Measurements from ENCODE around the gene ATP2A3.
A peak's percentile ranks its signal among the peaks of the same experiment; 100 is the strongest.

ATP2A3 gene

DNA sequence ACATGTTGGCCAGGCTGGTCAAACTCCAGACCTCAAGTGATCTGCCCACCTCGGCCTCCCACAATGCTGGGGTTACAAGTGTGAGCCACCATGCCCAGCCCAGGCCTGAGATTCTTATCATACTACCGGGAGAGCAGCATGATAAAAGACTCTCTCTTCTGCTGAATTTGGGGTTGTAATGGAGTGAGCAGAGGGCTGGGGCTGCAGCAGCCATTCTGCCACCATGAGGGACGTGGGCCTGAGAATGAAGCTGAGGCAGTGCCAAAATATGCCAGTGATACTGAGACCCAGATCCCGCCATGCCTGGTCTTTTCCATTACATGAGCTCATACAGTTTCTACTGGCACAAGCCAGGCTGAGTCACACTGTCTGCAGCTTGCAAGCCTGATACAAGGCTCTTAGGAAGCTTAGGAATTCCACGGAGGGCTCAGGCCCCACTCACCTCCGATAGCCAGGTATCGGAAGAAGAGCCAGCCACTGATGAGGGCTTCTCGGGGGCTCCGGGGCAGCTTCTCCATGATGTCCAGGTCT, 28.3 kb downstream of the ATP2A3 start (continued):
- no peak for TF ChIP-seq SNAI2 (CRISPR knock-in tag; IDR thresholded peaks at IDR 0.05)
- TF ChIP-seq RARB (CRISPR knock-in tag; IDR thresholded peaks at IDR 0.05): no peak
- no peak for TF ChIP-seq ARNTL (CRISPR knock-in tag; IDR thresholded peaks at IDR 0.05; ENCODE audit: borderline replicate concordance, low read depth)
- no peak for TF ChIP-seq ISL1 (CRISPR knock-in tag; IDR thresholded peaks at IDR 0.05)

DNA sequence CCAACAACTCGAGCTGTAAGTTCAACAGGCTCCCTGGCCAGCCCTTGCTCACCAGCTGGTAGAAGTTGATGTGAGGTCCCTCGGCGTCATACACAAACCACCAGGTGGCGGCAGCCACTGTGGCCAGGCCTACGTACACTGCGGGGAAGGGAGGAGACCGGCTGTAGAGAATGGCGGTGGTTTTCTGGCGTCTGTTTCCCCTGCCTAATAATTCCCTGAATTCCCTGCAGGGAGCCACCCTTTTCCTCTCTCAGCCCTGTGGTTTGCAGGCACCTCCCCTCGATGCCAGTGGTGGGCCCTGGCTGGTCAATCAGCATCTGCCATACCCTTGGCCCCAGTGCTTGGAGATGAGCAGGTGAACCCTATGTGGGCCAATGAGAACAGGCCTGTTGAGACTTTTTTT, 29.1 kb downstream of the ATP2A3 start:
- no peak for TF ChIP-seq CSDC2 (CRISPR knock-in tag; IDR thresholded peaks at IDR 0.05)
- TF ChIP-seq PPARA (CRISPR knock-in tag; IDR thresholded peaks at IDR 0.05; ENCODE audit: borderline replicate concordance): no peak
- no peak for TF ChIP-seq OSR1 (CRISPR knock-in tag; IDR thresholded peaks at IDR 0.05)
- no peak for TF ChIP-seq SNAI2 (CRISPR knock-in tag; IDR thresholded peaks at IDR 0.05)
- no peak for TF ChIP-seq ISL1 (CRISPR knock-in tag; IDR thresholded peaks at IDR 0.05)
- no peak for TF ChIP-seq ZFP3 (CRISPR knock-in tag; IDR thresholded peaks at IDR 0.05)
- no peak for TF ChIP-seq ZC3H10 (CRISPR knock-in tag; IDR thresholded peaks at IDR 0.05)
- no peak for TF ChIP-seq TCF4 (CRISPR knock-in tag; IDR thresholded peaks at IDR 0.05; ENCODE audit: borderline replicate concordance)
- TF ChIP-seq RARB (CRISPR knock-in tag; IDR thresholded peaks at IDR 0.05): no peak
- TF ChIP-seq, protein P1, sequence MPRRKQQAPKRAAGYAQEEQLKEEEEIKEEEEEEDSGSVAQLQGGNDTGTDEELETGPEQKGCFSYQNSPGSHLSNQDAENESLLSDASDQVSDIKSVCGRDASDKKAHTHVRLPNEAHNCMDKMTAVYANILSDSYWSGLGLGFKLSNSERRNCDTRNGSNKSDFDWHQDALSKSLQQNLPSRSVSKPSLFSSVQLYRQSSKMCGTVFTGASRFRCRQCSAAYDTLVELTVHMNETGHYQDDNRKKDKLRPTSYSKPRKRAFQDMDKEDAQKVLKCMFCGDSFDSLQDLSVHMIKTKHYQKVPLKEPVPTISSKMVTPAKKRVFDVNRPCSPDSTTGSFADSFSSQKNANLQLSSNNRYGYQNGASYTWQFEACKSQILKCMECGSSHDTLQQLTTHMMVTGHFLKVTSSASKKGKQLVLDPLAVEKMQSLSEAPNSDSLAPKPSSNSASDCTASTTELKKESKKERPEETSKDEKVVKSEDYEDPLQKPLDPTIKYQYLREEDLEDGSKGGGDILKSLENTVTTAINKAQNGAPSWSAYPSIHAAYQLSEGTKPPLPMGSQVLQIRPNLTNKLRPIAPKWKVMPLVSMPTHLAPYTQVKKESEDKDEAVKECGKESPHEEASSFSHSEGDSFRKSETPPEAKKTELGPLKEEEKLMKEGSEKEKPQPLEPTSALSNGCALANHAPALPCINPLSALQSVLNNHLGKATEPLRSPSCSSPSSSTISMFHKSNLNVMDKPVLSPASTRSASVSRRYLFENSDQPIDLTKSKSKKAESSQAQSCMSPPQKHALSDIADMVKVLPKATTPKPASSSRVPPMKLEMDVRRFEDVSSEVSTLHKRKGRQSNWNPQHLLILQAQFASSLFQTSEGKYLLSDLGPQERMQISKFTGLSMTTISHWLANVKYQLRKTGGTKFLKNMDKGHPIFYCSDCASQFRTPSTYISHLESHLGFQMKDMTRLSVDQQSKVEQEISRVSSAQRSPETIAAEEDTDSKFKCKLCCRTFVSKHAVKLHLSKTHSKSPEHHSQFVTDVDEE (CRISPR knock-in tag; IDR thresholded peaks at IDR 0.05): no peak
- no peak for TF ChIP-seq BACH2 (CRISPR knock-in tag; IDR thresholded peaks at IDR 0.05; ENCODE audit: borderline replicate concordance)
- TF ChIP-seq ZNF70 (CRISPR knock-in tag; IDR thresholded peaks at IDR 0.05): no peak
- TF ChIP-seq ZFP30 (CRISPR knock-in tag; IDR thresholded peaks at IDR 0.05): no peak
- TF ChIP-seq, protein P2, sequence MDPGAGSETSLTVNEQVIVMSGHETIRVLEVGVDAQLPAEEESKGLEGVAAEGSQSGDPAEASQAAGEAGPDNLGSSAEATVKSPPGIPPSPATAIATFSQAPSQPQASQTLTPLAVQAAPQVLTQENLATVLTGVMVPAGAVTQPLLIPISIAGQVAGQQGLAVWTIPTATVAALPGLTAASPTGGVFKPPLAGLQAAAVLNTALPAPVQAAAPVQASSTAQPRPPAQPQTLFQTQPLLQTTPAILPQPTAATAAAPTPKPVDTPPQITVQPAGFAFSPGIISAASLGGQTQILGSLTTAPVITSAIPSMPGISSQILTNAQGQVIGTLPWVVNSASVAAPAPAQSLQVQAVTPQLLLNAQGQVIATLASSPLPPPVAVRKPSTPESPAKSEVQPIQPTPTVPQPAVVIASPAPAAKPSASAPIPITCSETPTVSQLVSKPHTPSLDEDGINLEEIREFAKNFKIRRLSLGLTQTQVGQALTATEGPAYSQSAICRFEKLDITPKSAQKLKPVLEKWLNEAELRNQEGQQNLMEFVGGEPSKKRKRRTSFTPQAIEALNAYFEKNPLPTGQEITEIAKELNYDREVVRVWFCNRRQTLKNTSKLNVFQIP (CRISPR knock-in tag; IDR thresholded peaks at IDR 0.05; ENCODE audit: borderline replicate concordance, low read depth): no peak
- TF ChIP-seq GLIS3 (CRISPR knock-in tag; IDR thresholded peaks at IDR 0.05): no peak
- no peak for TF ChIP-seq ARNTL (CRISPR knock-in tag; IDR thresholded peaks at IDR 0.05; ENCODE audit: borderline replicate concordance, low read depth)
- peak; percentile 88 for ATAC-seq

DNA sequence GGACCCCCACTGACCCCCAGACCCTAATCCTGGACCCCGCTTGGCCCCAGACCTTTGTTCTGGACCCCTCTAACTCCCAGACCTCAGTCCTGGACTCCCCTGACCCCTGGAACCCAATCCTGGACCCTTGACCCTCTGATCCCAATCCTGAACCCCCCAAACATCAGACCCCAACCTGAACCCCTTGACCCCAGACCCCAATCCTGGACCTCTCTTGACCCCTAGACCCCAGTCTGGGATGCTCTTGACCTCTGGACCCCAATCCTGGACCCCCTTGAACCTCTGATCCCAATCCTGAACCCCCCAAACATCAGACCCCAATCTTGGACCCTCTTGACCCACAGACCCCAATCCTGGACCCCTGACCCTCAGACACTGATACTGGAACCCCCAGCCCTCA, 34.5 kb downstream of the ATP2A3 start:
- no peak for TF ChIP-seq OSR1 (CRISPR knock-in tag; IDR thresholded peaks at IDR 0.05)
- TF ChIP-seq ISL1 (CRISPR knock-in tag; IDR thresholded peaks at IDR 0.05): no peak
- no peak for TF ChIP-seq SNAI2 (CRISPR knock-in tag; IDR thresholded peaks at IDR 0.05)
- TF ChIP-seq GLIS3 (CRISPR knock-in tag; IDR thresholded peaks at IDR 0.05): no peak
- TF ChIP-seq, protein P3, sequence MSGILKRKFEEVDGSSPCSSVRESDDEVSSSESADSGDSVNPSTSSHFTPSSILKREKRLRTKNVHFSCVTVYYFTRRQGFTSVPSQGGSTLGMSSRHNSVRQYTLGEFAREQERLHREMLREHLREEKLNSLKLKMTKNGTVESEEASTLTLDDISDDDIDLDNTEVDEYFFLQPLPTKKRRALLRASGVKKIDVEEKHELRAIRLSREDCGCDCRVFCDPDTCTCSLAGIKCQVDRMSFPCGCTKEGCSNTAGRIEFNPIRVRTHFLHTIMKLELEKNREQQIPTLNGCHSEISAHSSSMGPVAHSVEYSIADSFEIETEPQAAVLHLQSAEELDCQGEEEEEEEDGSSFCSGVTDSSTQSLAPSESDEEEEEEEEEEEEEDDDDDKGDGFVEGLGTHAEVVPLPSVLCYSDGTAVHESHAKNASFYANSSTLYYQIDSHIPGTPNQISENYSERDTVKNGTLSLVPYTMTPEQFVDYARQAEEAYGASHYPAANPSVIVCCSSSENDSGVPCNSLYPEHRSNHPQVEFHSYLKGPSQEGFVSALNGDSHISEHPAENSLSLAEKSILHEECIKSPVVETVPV (CRISPR knock-in tag; IDR thresholded peaks at IDR 0.05): no peak
- TF ChIP-seq ZFP30 (CRISPR knock-in tag; IDR thresholded peaks at IDR 0.05): no peak
- no peak for TF ChIP-seq ZNF8 (CRISPR knock-in tag; IDR thresholded peaks at IDR 0.05)
- no peak for TF ChIP-seq RARB (CRISPR knock-in tag; IDR thresholded peaks at IDR 0.05)
- TF ChIP-seq, protein P2 (CRISPR knock-in tag; IDR thresholded peaks at IDR 0.05; ENCODE audit: borderline replicate concordance, low read depth): no peak
- TF ChIP-seq ZNF70 (CRISPR knock-in tag; IDR thresholded peaks at IDR 0.05): no peak
- TF ChIP-seq TOX (CRISPR knock-in tag; IDR thresholded peaks at IDR 0.05; ENCODE audit: borderline replicate concordance): no peak
- TF ChIP-seq, protein P4, sequence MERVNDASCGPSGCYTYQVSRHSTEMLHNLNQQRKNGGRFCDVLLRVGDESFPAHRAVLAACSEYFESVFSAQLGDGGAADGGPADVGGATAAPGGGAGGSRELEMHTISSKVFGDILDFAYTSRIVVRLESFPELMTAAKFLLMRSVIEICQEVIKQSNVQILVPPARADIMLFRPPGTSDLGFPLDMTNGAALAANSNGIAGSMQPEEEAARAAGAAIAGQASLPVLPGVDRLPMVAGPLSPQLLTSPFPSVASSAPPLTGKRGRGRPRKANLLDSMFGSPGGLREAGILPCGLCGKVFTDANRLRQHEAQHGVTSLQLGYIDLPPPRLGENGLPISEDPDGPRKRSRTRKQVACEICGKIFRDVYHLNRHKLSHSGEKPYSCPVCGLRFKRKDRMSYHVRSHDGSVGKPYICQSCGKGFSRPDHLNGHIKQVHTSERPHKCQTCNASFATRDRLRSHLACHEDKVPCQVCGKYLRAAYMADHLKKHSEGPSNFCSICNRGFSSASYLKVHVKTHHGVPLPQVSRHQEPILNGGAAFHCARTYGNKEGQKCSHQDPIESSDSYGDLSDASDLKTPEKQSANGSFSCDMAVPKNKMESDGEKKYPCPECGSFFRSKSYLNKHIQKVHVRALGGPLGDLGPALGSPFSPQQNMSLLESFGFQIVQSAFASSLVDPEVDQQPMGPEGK (CRISPR knock-in tag; IDR thresholded peaks at IDR 0.05; ENCODE audit: borderline replicate concordance): no peak
- ATAC-seq: no peak

Data from SK-N-SH treated with all-trans-retinoic acid at 6 μM for 48 hours (cell line).